PC-9 (cell line): Measurements from ENCODE around the gene E2F1. TPM values are rescaled to one million over a fixed set of nuclear protein-coding genes. Genes with fewer than 3 reads are reported as not detected.

Experiments
- BruUV-seq: library from RNA; stranded (reverse); fragments of 400-500 nt; replicated peaks from 2 replicates; lab custom pipeline; 2021; lab: Mats Ljungman, UMichigan
- CTCF ChIA-PET: fragments of 300-600 bp; sonication (Branson Sonifier 250); formaldehyde crosslinking; loops from one replicate; lab custom pipeline; 2022; ENCODE audit warnings: antibody characterized with exemption; lab: Charles Lee
- POLR2A ChIA-PET: fragments of 300-600 bp; sonication (Branson Sonifier 250); formaldehyde crosslinking; loops from one replicate; lab custom pipeline; 2022; ENCODE audit warnings: antibody characterized with exemption; ENCODE audit not compliant: unreplicated experiment; lab: Charles Lee
- DNase-seq, 2 experiments: peaks; one replicate each; pipeline versions ENCODE4 v3.0.0 to v3.0.0-alpha.2; 2015 to 2022; ENCODE audit warnings: mixed read lengths in 1 of 2
- H2AFZ ChIP-seq: fragments of 200-600 bp; sonication (generic); 2 replicates; pipeline ENCODE4 v1.8.1; 2017; ENCODE audit warnings: antibody characterized with exemption
- H3F3A ChIP-seq: fragments of 200-600 bp; sonication (generic); 2 replicates; pipeline ENCODE4 v1.8.1; 2017; ENCODE audit warnings: antibody characterized with exemption, mild to moderate bottlenecking, low read depth; ENCODE audit not compliant: insufficient read depth
- H3K27ac ChIP-seq: fragments of 200-600 bp; sonication (generic); 2 replicates; pipeline ENCODE4 v1.6.1; 2016; ENCODE audit warnings: mixed run types
- H3K27me3 ChIP-seq: fragments of 200-600 bp; sonication (generic); 2 replicates; pipeline ENCODE4 v1.6.1; 2016; ENCODE audit warnings: low read depth, mixed run types; ENCODE audit not compliant: insufficient read depth
- H3K36me3 ChIP-seq: fragments of 200-600 bp; sonication (generic); 2 replicates; pipeline ENCODE4 v1.6.1; 2016; ENCODE audit warnings: low read depth, mixed run types
- H3K4me1 ChIP-seq: fragments of 200-600 bp; sonication (generic); replicated peaks from 2 replicates; pipeline ENCODE4 v1.6.1; 2016; ENCODE audit warnings: mixed run types; ENCODE audit not compliant: insufficient read depth
- H3K4me2 ChIP-seq: fragments of 200-600 bp; sonication (generic); 2 replicates; pipeline ENCODE4 v1.6.1; 2017; ENCODE audit warnings: mixed run types
- H3K4me3 ChIP-seq: fragments of 200-600 bp; sonication (generic); 2 replicates; pipeline ENCODE4 v1.6.1; 2016; ENCODE audit warnings: mixed run types
- H3K79me2 ChIP-seq: fragments of 200-600 bp; sonication (generic); 2 replicates; pipeline ENCODE4 v1.6.1; 2017; ENCODE audit warnings: low read depth, mixed run types
- H3K9me2 ChIP-seq: fragments of 200-600 bp; sonication (generic); 2 replicates; pipeline ENCODE4 v1.8.1; 2017; ENCODE audit warnings: mild to moderate bottlenecking; ENCODE audit not compliant: insufficient read depth
- H3K9me3 ChIP-seq: fragments of 200-600 bp; sonication (generic); 2 replicates; pipeline ENCODE4 v1.8.1; 2016; ENCODE audit warnings: low read depth; ENCODE audit not compliant: insufficient read depth
- H4K20me1 ChIP-seq: fragments of 200-600 bp; sonication (generic); 2 replicates; pipeline ENCODE4 v1.8.1; 2017; ENCODE audit not compliant: insufficient read depth
- CTCF ChIP-seq: fragments of 200-600 bp; sonication (generic); conservative IDR thresholded peaks from 2 replicates; pipeline ENCODE4 v1.6.1; 2017; ENCODE audit warnings: mixed run types, antibody characterized with exemption, mild to moderate bottlenecking, moderate library complexity
- EZH2 ChIP-seq: fragments of 200-600 bp; sonication (generic); IDR thresholded peaks from 2 replicates; pipeline ENCODE4 v1.8.0; 2017; ENCODE audit warnings: antibody characterized with exemption, low read depth
- intact Hi-C: fragments of 100-400 bp; cut with micrococcal nuclease; formaldehyde crosslinking; loops from one replicate; pipeline ENCODE4 v1.10.0; 2022; ENCODE audit not compliant: unreplicated experiment
- total RNA-seq: library from RNA; stranded (reverse); gene quantifications from 2 replicates; pipeline ENCODE4 v1.2.3, GENCODE V29; 2021

Gene E2F1
- total RNA-seq, 1 experiment from 2014 or later: 31.5 TPM

- Histone ChIP-seq H3K27me3 (no peaks in the 10 kb centered on the region), H3K9me2 (no peaks in the 10 kb centered on the region), H3K4me3 (no peak overlapping the region), H3K4me2 (peak overlapping the region; percentile 48; the same call in 1 of the 2 replicates), H3K79me2 (peaks cover 11% of the 10 kb centered on the region), H2AFZ (no peak overlapping the region), H3K9me3 (no peaks in the 10 kb centered on the region), H3F3A (peaks cover 16% of the 10 kb centered on the region; the same call in 1 of the 2 replicates), H3K4me1 (peaks cover 25% of the 10 kb centered on the region), H4K20me1 (no peaks in the 10 kb centered on the region), H3K36me3 (no peaks in the 10 kb centered on the region), H3K27ac (no peak overlapping the region)
- intact Hi-C loops: no loop called here
- ChIA-PET POLR2A (no interaction called here), CTCF (no interaction called here)
- BruUV-seq: no TSS peak
- DNase-seq: no peak
- no peak for TF ChIP-seq CTCF
- TF ChIP-seq EZH2: no peak
These were observed 3.3 kb upstream of the E2F1 start for GRCh38 chr20:33689493-33689892.

- H3K79me2 ChIP-seq: peaks cover 16% of the 10 kb centered on the region
- DNase-seq: peak in 1 of 2 experiments; percentile 17
- H3K27ac ChIP-seq: no peak overlapping the region
- H3K27me3 ChIP-seq: no peaks in the 10 kb centered on the region
- H3K4me3 ChIP-seq: no peak overlapping the region
- H3K4me1 ChIP-seq: peaks cover 30% of the 10 kb centered on the region
- H3F3A ChIP-seq: peaks cover 16% of the 10 kb centered on the region; the same call in 1 of the 2 replicates
- no TSS peak for BruUV-seq
- no peak overlapping the region for H2AFZ ChIP-seq
- H3K36me3 ChIP-seq: no peaks in the 10 kb centered on the region
- no peaks in the 10 kb centered on the region for H3K9me3 ChIP-seq
- ChIA-PET POLR2A (no interaction called here), CTCF (no interaction called here)
- TF ChIP-seq CTCF: no peak
- TF ChIP-seq EZH2: no peak
- H3K9me2 ChIP-seq: no peaks in the 10 kb centered on the region
- no peak overlapping the region for H3K4me2 ChIP-seq
- intact Hi-C loops: no loop called here
- no peaks in the 10 kb centered on the region for H4K20me1 ChIP-seq
These were observed 2.8 kb upstream of the E2F1 start for GRCh38 chr20:33688938-33689424.

GRCh38 chr20:33687993-33688937 lies 2.1 kb upstream of the E2F1 start:
- no peak overlapping the region for H2AFZ ChIP-seq
- POLR2A ChIA-PET: no interaction called here

More at GRCh38 chr20:33687993-33688937, 2.1 kb upstream of the E2F1 start:
- Histone ChIP-seq H3K79me2 (peaks cover 19% of the 10 kb centered on the region), H3K9me2 (no peaks in the 10 kb centered on the region), H3K4me2 (no peak overlapping the region), H3K4me1 (peaks cover 33% of the 10 kb centered on the region), H4K20me1 (no peaks in the 10 kb centered on the region), H3K9me3 (no peaks in the 10 kb centered on the region), H3K36me3 (no peaks in the 10 kb centered on the region), H3K27ac (no peak overlapping the region), H3F3A (peaks cover 16% of the 10 kb centered on the region; the same call in 1 of the 2 replicates), H3K4me3 (no peak overlapping the region), H3K27me3 (no peaks in the 10 kb centered on the region)
- CTCF ChIA-PET: no interaction called here
- DNase-seq: peak in 1 of 2 experiments; percentile 1
- intact Hi-C loops: no loop called here
- BruUV-seq: no TSS peak
- TF ChIP-seq EZH2: no peak
- TF ChIP-seq CTCF: no peak
